OCI-M1 (cell line): ENCODE results near the gene NOP10.

Source experiments
- DNase-seq: peaks from one replicate; lab custom pipeline; 2025; lab: John Stamatoyannopoulos, UW

The NOP10 gene

GRCh38 chr15:34330279-34330678 is 12.7 kb downstream of the NOP10 start:
- no peak for DNase-seq

- DNase-seq = no peak
These were observed 13.9 kb downstream of the NOP10 start for GRCh38 chr15:34329006-34329405.

GRCh38 chr15:34327906-34328305 is 15.0 kb downstream of the NOP10 start:
- no peak for DNase-seq

GRCh38 chr15:34325368-34325767 is 17.6 kb downstream of the NOP10 start:
- DNase-seq = no peak

GRCh38 chr15:34324933-34325332 is 18.0 kb downstream of the NOP10 start:
- no peak for DNase-seq

GRCh38 chr15:34323217-34323616 is 19.7 kb downstream of the NOP10 start:
- DNase-seq = no peak

- peak; percentile 83 for DNase-seq
These were observed 24.5 kb downstream of the NOP10 start for GRCh38 chr15:34318277-34319079.

GRCh38 chr15:34314491-34315490 is 28.1 kb downstream of the NOP10 start:
- DNase-seq = peak; percentile 36

- peak; percentile 55 for DNase-seq
These were observed 31.4 kb downstream of the NOP10 start for GRCh38 chr15:34311563-34311962.

GRCh38 chr15:34304613-34305012 is 38.3 kb downstream of the NOP10 start:
- no peak for DNase-seq

- DNase-seq = no peak
These were observed 41.9 kb downstream of the NOP10 start for GRCh38 chr15:34301058-34301457.

- no peak for DNase-seq
These were observed 45.9 kb downstream of the NOP10 start for GRCh38 chr15:34297059-34297458.

GRCh38 chr15:34292621-34293020 is 50.3 kb downstream of the NOP10 start:
- DNase-seq = no peak
